NCI-H510A treated with DMSO at 0.1 percent for 48 hours (cell line): ENCODE measurements around the gene TUBB3.
"Not testable (repeated sequence)": the region's sequence is repeated elsewhere in the genome, so short reads cannot be mapped to it uniquely, and the experiment has no call there.

Source experiments
- DNase-seq: peaks from one replicate; lab custom pipeline; 2025; lab: John Stamatoyannopoulos, UW

TUBB3 gene

DNA sequence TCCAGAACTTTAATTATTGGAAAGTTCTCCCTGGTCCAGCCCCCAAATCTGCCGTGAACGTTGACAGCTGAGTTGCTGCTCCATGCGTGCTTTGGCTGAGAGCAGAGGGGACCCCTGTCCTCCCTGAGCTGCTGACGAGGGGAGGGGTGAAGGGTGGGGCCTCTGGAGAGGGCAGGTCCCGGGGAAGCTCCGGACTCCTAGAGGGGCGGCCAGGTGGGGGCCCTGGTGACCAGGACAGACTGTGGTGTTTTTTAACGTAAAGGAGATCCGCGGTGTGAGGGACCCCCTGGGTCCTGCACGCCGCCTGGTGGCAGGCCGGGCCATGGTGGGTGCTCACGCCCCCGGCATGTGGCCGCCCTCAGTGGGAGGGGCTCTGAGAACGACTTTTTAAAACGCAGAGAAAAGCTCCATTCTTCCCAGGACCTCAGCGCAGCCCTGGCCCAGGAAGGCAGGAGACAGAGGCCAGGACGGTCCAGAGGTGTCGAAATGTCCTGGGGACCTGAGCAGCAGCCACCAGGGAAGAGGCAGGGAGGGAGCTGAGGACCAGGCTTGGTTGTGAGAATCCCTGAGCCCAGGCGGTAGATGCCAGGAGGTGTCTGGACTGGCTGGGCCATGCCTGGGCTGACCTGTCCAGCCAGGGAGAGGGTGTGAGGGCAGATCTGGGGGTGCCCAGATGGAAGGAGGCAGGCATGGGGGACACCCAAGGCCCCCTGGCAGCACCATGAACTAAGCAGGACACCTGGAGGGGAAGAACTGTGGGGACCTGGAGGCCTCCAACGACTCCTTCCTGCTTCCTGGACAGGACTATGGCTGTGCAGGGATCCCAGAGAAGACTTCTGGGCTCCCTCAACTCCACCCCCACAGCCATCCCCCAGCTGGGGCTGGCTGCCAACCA is 4.4 kb upstream of the TUBB3 start, which contains the start of gene MC1R:
MC1R (plus strand) TSS at position 410 of the 895 bp plus-strand sequence; CDS start at position 807, 397 bp downstream.
- no peak for DNase-seq

DNA sequence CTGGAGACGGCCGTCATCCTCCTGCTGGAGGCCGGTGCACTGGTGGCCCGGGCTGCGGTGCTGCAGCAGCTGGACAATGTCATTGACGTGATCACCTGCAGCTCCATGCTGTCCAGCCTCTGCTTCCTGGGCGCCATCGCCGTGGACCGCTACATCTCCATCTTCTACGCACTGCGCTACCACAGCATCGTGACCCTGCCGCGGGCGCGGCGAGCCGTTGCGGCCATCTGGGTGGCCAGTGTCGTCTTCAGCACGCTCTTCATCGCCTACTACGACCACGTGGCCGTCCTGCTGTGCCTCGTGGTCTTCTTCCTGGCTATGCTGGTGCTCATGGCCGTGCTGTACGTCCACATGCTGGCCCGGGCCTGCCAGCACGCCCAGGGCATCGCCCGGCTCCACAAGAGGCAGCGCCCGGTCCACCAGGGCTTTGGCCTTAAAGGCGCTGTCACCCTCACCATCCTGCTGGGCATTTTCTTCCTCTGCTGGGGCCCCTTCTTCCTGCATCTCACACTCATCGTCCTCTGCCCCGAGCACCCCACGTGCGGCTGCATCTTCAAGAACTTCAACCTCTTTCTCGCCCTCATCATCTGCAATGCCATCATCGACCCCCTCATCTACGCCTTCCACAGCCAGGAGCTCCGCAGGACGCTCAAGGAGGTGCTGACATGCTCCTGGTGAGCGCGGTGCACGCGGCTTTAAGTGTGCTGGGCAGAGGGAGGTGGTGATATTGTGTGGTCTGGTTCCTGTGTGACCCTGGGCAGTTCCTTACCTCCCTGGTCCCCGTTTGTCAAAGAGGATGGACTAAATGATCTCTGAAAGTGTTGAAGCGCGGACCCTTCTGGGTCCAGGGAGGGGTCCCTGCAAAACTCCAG is 3.4 kb upstream of the TUBB3 start:
- DNase-seq: no peak

GRCh38 chr16:89920723-89921122 is 2.4 kb upstream of the TUBB3 start:
- no peak for DNase-seq

DNA sequence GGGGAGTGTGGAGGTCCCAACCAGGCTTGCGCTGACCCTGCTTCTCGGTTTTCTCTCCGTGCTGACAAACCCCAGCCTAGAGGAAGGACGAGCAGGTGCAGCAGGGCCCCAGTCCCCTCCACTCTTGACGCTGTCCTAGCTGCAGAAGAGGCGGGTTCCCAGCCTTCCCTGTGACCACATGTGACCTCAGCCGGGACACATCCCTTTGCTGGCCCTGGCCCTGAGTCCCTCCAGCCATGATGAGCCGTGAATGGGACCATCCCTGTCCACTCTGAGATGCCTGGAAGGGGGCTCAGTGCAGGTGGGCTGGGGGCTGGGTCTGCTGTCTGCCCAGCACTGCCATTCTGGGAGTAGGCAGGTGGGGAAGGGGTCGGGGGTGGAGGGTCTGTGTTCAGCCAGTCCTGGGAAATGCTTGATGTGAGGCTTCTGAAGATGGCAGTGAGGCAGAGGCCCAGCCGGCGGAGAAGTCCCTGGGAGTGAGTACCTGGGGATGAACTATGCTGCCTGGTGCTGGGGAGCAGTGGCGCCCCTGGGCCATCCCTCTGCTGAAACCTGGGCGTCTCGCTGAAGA is 1.9 kb upstream of the TUBB3 start:
- DNase-seq: no peak

GRCh38 chr16:89921702-89922476 is 1.3 kb upstream of the TUBB3 start:
- no peak for DNase-seq

- no peak for DNase-seq
Measured at GRCh38 chr16:89922477-89922883, 662 bp upstream of the TUBB3 start.

DNA sequence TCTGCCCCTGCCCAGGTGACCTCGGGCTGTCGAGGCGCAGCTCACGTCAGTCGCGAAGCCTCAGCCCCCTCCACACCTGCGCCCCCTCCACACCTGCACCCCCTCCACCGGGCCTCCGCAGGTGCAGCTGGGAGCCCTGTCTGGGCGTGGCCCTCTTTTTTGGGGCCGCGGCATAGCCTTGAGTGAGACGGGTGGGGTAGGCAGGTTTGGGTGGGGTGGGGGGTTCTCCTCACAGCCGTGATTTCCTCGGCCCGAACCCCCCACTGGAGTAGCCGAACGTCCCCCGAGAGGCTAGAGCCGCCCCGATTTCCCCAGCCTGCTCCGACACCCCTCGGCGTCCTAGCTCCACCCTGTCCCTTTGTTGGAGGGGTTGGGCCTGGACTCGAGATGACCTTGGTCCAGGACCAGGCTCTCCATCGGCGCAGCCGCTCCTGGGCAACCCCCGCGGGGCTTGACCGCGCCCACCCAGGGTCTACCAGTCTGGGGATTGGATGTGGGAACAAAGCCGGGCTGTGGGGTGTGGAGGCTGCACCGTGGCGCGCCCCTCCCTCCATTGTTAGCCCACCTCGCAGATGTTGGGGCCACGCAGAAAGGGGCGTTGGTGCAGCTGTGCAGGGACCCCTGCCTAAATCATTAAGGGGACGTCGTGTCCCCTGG is 626 bp downstream of the TUBB3 start:
- DNase-seq: no peak

DNA sequence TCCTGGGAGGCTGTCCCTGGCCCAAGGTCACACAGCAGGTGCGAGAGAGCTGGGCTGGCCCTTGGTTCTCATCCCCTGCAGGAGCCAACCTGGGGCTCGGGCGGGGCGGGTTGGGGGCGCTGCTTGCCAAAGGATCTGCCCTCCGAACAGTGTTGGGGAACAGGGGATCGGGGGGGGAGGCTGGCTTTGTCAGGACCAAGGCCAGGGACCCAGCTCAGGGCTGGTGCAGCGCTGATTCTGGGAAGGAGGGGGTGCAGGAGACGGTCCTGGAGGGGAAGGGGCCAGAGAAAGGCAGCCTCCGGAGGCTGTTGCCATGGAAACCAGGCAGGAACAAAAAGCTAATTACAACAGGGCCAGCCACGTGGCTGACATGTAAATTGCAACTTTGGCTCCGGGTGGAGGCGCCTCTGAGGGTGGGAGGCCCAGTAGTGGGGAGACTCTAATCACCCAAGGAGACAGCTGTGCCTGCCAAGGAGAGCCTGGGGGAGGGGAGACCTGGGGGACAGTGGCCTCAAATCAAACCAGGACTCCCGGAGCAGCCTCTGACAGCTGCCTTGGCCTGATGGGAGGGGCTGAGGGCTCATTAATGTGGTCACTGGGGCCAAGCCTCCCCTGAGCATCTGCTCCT is 1.3 kb downstream of the TUBB3 start:
- DNase-seq: no peak

GRCh38 chr16:89924925-89925307 is 1.8 kb downstream of the TUBB3 start:
- DNase-seq: no peak

DNA sequence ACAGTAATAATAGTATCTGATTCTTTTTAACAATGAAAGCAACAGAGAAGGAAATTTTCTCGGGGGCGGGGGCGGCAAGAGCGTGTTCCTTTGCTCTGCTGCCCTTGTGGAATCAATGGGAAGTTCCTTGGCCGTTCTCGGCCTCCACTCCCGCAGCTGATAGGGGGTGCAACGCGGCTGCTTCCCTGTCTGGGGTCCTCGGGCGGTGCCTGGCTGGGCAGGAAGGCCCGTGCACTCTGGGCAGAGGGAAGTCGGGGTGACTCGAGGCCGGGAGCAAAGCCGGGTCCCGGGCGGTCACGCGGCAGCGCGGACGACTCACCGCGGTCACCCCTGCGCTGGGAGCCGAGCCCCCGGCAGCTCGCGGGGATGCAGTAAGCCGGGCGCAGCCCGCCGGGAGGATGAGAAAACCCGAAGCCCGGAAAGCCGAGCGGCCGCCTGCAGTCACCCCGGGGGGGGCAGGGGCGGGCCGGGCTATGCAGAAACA is 2.5 kb downstream of the TUBB3 start:
- DNase-seq: no peak

- no peak for DNase-seq
Measured at GRCh38 chr16:89931305-89931896, 8.3 kb downstream of the TUBB3 start.

DNA sequence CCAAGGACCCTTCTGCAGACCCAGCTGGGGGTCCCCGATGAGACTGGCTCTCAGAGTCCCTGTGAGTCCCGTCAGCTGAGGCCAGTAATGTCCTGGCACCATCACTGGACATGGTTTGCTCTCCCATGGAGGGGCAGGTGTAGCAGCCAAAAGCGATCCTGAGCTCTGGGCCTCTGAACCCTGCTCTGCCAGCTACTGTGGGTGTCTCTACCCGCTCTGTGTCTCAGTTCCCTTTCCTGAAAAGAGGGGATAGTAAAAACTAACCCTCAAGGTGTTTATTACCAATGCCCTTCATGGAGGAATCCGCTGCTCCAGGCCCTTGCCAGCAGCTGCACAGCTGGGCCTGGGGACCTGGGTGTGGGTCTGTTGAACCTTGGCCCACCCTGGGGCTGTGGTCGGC is 8.8 kb downstream of the TUBB3 start:
- DNase-seq: no peak

DNA sequence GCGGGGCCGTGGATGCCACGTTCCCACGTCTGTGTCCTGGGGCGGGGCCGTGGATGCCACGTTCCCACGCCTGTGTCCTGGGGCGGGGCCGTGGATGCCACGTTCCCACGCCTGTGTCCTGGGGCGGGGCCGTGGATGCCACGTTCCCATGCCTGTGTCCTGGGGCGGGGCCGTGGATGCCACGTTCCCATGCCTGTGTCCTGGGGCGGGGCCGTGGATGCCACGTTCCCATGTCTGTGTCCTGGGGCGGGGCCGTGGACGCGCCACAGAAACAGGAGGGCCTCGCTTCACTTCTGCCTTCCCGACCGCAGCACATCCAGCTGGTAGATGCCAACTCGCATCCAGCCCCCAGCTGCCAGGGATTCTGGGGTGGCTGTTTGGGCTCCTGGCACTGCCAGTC is 10.9 kb downstream of the TUBB3 start:
- not testable (repeated sequence) for DNase-seq

DNA sequence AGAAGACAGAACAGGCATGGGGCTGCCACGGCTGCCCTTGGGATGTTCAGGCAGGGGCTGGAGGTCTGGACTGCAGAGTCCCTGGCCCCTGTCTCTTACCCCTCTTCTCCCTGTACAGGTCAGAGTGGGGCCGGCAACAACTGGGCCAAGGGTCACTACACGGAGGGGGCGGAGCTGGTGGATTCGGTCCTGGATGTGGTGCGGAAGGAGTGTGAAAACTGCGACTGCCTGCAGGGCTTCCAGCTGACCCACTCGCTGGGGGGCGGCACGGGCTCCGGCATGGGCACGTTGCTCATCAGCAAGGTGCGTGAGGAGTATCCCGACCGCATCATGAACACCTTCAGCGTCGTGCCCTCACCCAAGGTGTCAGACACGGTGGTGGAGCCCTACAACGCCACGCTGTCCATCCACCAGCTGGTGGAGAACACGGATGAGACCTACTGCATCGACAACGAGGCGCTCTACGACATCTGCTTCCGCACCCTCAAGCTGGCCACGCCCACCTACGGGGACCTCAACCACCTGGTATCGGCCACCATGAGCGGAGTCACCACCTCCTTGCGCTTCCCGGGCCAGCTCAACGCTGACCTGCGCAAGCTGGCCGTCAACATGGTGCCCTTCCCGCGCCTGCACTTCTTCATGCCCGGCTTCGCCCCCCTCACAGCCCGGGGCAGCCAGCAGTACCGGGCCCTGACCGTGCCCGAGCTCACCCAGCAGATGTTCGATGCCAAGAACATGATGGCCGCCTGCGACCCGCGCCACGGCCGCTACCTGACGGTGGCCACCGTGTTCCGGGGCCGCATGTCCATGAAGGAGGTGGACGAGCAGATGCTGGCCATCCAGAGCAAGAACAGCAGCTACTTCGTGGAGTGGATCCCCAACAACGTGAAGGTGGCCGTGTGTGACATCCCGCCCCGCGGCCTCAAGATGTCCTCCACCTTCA is 11.7 kb downstream of the TUBB3 start:
- DNase-seq: no peak

GRCh38 chr16:89935620-89936019 is 12.5 kb downstream of the TUBB3 start:
- not testable (repeated sequence) for DNase-seq

DNA sequence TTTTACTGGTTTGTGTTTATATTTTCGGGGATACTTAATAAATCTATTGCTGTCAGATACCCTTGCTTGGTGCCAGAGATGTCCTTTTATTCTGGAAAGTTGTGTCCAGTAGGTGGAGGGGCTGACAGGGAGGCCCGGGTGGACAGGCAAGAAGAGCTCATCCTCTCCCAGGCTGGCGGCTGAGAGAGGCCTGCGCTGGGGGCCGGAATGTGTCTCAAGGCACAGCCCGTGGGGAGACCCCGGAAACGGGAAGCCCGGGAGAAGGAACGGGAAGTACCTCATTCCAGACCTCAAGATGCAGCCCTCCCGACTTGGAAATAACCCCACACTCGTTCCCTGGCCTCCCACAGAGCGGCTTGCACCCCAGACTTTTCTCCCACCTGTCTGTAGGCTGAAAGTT is 12.9 kb downstream of the TUBB3 start:
- DNase-seq: no peak

- DNase-seq: no peak
Measured at GRCh38 chr16:89936508-89936907, 13.4 kb downstream of the TUBB3 start.

GRCh38 chr16:89936981-89937380 is 13.8 kb downstream of the TUBB3 start:
- no peak for DNase-seq
